Upper lobe of left lung (tissue), 6 donors: ENCODE measurements around the gene TEF. TPM values are rescaled to one million over a fixed set of nuclear protein-coding genes. Genes with fewer than 3 reads are reported as not detected.
"Not testable (repeated sequence)": the region's sequence is repeated elsewhere in the genome, so short reads cannot be mapped to it uniquely, and the experiment has no call there.

ENCODE experiments used
- ATAC-seq, 2 donors: fragments of 200-7000 bp; cut with Tn5 transposase; one replicate each; pipeline ENCODE4 v1.9.1; 2022; ENCODE audit warnings: mild to moderate bottlenecking in 2 of 2, moderate library complexity in 2 of 2; ENCODE audit not compliant: low FRiP score in 2 of 2
- DNase-seq, 2 donors: peaks; one replicate each; pipeline ENCODE4 v3.0.0-alpha.2; 2019 to 2020
- H3K27ac ChIP-seq, 4 donors: fragments of 200-600 bp; sonication (generic); one replicate each; pipeline ENCODE4 v1.5.1; 2016 to 2019
- H3K27me3 ChIP-seq, 4 donors: fragments of 200-600 bp; sonication (generic); one replicate each; pipeline ENCODE4 v1.5.1; 2017 to 2019
- H3K36me3 ChIP-seq, 4 donors: fragments of 200-600 bp; sonication (generic); one replicate each; pipeline ENCODE4 v1.5.1; 2016 to 2019
- H3K4me1 ChIP-seq, 4 donors: fragments of 200-600 bp; sonication (generic); one replicate each; pipeline ENCODE4 v1.5.1; 2018 to 2019
- H3K4me3 ChIP-seq, 4 donors: fragments of 200-600 bp; sonication (generic); one replicate each; pipeline ENCODE4 v1.5.1; 2017 to 2019; ENCODE audit warnings: mild to moderate bottlenecking in 2 of 4, moderate library complexity in 1 of 4
- H3K9me3 ChIP-seq, 4 donors: fragments of 200-600 bp; sonication (generic); one replicate each; pipeline ENCODE4 v1.5.1; 2018 to 2019
- EP300 ChIP-seq, 4 donors: sonication (generic); formaldehyde crosslinking; IDR thresholded peaks; one replicate each; pipeline ENCODE4 v1.5.1; 2017; ENCODE audit warnings: antibody characterized with exemption in 4 of 4, control low read depth in 2 of 4
- POLR2A ChIP-seq, 4 donors: fragments of 450-650 bp; IDR thresholded peaks; one replicate each; pipeline ENCODE4 v1.5.1; 2016 to 2017; ENCODE audit warnings: antibody characterized with exemption in 4 of 4, mild to moderate bottlenecking in 2 of 4
- POLR2AphosphoS5 ChIP-seq, 2 donors: sonication (generic); formaldehyde crosslinking; IDR thresholded peaks; one replicate each; pipeline ENCODE4 v1.5.1; 2017; ENCODE audit warnings: antibody characterized with exemption in 2 of 2
- WGBS, 2 donors: methylation state at CpG; one replicate each; pipeline ENCODE4 v1.1.5; 2017 to 2018; 5-methylcytosine and 5-hydroxymethylcytosine counted together
- total RNA-seq, 6 donors: library from RNA; depleted of rRNA in 4 of 6; stranded (reverse); fragments of >200 nt in 4 of 6; gene quantifications; one replicate each; pipeline versions ENCODE4 v1.1.0 to v1.2.1, GENCODE V29; 2016 to 2021
- TF ChIP-seq, protein P1 (sequence below), 6 experiments: fragments of 450-650 bp in 4 of 6; fragments of 200-600 bp in 2 of 6; sonication (generic) in 2 of 6; IDR thresholded peaks; one replicate each; pipeline ENCODE4 v1.5.1; 2016 to 2019; ENCODE audit warnings: antibody characterized with exemption in 6 of 6
- donor health status: DM: no; HTN: no; CAD: no; lungs with moderate emphysema.
- donor health status: DM: no; HTN: yes; CAD: no; lungs with severe emphysema.

The TEF gene
- total RNA-seq, 6 donors from 2014 or later: 12.6 to 41.8 (median 19.4) TPM

DNA sequence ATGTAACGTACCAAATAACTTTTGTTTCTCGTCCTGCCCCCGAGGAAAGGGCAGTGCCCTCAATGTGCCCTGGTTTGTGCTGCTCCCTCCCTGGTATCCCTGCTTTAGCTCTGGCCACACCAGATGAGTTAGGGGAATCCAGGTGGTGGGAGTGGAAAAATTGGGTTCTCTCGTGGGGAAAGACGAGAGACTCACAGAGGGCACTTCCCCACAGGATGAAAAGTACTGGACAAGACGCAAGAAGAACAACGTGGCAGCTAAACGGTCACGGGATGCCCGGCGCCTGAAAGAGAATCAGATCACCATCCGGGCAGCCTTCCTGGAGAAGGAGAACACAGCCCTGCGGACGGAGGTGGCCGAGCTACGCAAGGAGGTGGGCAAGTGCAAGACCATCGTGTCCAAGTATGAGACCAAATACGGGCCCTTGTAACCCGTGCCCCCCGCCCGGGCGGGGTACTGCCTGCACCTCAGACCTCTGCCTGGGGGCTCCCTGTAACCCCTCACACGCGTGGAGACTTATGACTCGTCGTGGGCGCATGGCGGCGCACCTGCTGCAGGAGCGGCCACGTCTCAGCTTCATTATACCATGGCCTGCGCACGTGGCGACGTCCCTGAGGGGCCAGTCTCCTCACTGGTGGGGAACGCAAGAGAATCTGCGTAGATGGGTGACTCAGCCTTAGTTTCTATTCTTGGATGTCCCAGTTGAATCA lies 13.9 kb downstream of the TEF start:
- TF ChIP-seq EP300 (IDR thresholded peaks at IDR 0.05) (no peak), POLR2A (IDR thresholded peaks at IDR 0.05) (no peak), POLR2AphosphoS5 (IDR thresholded peaks at IDR 0.05) (no peak)
- TF ChIP-seq, protein P1, sequence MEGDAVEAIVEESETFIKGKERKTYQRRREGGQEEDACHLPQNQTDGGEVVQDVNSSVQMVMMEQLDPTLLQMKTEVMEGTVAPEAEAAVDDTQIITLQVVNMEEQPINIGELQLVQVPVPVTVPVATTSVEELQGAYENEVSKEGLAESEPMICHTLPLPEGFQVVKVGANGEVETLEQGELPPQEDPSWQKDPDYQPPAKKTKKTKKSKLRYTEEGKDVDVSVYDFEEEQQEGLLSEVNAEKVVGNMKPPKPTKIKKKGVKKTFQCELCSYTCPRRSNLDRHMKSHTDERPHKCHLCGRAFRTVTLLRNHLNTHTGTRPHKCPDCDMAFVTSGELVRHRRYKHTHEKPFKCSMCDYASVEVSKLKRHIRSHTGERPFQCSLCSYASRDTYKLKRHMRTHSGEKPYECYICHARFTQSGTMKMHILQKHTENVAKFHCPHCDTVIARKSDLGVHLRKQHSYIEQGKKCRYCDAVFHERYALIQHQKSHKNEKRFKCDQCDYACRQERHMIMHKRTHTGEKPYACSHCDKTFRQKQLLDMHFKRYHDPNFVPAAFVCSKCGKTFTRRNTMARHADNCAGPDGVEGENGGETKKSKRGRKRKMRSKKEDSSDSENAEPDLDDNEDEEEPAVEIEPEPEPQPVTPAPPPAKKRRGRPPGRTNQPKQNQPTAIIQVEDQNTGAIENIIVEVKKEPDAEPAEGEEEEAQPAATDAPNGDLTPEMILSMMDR (IDR thresholded peaks at IDR 0.05): no peak
- peaks cover 16 to 69% (median 48%) of the 10 kb centered on the region in 4 donors for H3K36me3 ChIP-seq
- no peaks in the 10 kb centered on the region for H3K27me3 ChIP-seq
- 92 to 96% methylated on average over 25 to 37 of the region's 37 CpGs for WGBS, 2 donors
- peaks cover 0 to 15% (median 8%) of the 10 kb centered on the region in 4 donors for H3K4me1 ChIP-seq
- no peak overlapping the region for H3K27ac ChIP-seq
- H3K4me3 ChIP-seq: no peak overlapping the region
- ATAC-seq: no peak
- peak in 1 of 2 donors; percentile 81 for DNase-seq
- no peaks in the 10 kb centered on the region for H3K9me3 ChIP-seq

DNA sequence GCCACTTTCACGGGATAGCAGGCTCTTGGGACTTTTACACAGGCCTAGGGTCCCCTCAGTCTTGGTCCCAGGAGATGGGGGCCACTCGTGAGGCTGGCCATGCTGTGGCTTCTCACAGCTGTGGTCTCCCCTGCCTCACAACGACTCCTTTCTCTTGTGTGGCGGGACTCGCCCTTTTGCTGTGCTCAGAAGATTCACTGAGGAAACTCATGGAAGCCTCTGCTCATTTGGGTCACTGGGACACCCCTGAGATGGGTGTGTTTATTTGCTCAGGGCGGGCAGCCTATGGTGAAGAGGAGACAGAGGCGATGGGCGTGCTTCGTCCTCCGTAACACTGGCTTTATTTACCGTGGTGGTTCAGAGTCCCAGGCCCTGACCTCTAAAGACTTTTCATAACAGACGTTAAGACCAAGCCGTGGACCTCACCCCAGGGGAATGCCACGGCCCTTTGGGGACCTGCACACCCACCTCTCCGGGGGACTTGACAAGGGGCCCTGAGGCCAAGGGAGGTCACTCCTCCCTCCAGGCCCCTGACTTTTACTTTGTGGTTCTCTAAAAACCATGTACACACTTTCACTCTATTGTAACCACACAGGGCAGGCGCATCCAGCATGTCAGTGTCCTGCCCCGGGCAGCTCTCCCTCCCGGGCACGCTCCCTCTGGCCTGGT lies 15.5 kb downstream of the TEF start:
- Histone ChIP-seq H3K27me3 (no peaks in the 10 kb centered on the region), H3K4me3 (no peak overlapping the region), H3K36me3 (peaks cover 16 to 54% (median 44%) of the 10 kb centered on the region in 4 donors), H3K4me1 (peaks cover 4 to 22% (median 14%) of the 10 kb centered on the region in 4 donors), H3K27ac (peak overlapping the region in 1 of 4 donors; percentile 14), H3K9me3 (no peaks in the 10 kb centered on the region)
- DNase-seq: no peak
- 83 to 84% methylated on average over 17 to 18 of the region's 19 CpGs for WGBS, 2 donors
- ATAC-seq: no peak
- no peak for TF ChIP-seq POLR2AphosphoS5 (IDR thresholded peaks at IDR 0.05)
- TF ChIP-seq, protein P1 (IDR thresholded peaks at IDR 0.05): no peak
- no peak for TF ChIP-seq POLR2A (IDR thresholded peaks at IDR 0.05)
- no peak for TF ChIP-seq EP300 (IDR thresholded peaks at IDR 0.05)

DNA sequence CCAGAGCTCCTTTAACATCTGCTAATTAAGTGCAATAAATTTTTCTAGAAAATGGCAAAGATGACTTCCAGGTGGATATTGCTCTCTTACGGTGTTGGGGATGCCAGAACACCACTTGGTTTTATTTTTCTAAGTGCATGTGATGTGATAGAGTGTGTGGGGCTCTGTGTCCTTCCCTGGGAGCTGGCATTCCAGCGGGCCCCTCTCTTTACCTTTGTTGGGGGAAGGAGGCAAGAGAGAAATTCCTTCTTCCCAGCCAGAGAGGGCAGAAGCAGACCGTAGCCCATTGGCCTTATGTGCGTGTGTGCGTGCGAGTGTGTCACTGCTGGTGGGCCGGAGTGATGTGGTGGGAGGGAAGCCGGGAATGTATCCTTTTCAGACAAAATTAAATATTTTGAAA lies 17.2 kb downstream of the TEF start:
- ATAC-seq: no peak
- Histone ChIP-seq H3K9me3 (no peaks in the 10 kb centered on the region), H3K27me3 (no peaks in the 10 kb centered on the region), H3K36me3 (peaks cover 16 to 52% (median 42%) of the 10 kb centered on the region in 4 donors), H3K4me3 (no peak overlapping the region), H3K27ac (no peak overlapping the region), H3K4me1 (peaks cover 4 to 27% (median 19%) of the 10 kb centered on the region in 4 donors)
- TF ChIP-seq EP300 (IDR thresholded peaks at IDR 0.05): no peak
- TF ChIP-seq POLR2AphosphoS5 (IDR thresholded peaks at IDR 0.05): no peak
- TF ChIP-seq, protein P1 (IDR thresholded peaks at IDR 0.05): no peak
- no peak for TF ChIP-seq POLR2A (IDR thresholded peaks at IDR 0.05)
- DNase-seq: no peak
- 87 to 90% methylated on average over 8 of the region's 8 CpGs for WGBS, 2 donors

DNA sequence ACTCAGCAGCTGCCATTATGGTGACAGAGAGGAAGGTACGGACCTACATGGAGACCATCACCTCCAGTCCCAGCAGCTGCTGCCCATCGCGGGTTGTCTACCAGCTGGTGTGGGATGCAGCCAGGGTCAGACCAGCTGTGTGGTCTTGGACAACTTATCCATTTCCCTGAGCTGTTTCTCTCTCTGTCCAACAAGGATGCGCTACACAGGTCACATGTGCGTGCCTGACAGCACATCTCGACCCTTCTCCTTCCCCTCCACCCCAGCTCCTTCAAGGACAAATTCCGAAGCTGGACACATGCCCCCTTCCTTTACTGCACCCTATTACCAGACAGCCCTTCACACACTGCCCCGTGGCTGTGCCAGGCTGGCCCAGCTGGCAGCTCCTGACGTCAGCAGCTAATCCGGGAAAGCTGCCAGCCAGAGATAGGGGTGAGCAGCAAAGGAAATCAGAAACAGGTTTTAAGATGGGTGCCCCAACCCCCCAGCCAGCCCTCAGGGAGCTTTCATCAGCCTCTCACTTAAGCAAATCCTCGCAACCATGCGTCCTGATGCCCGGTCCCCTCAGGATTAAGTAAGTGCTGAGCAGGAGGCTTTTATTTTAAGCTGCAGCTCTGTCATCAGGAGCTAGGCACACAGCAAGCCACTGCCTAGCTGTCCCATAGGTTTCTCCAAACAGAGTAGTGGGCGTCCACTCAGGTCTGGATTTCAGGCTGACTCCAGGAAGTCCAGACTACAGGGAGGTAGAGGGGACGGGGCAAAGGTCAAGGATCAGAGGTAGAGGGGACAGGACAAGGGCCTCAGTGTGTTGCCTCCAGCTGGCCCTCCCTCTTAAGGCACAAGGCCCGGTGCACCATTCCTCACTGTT lies 20.3 kb downstream of the TEF start:
- ATAC-seq (peak; percentile 22 to 50), DNase-seq (peak; percentile 77 to 81)
- H3K36me3 ChIP-seq: peaks cover 4 to 21% (median 12%) of the 10 kb centered on the region in 4 donors
- no peaks in the 10 kb centered on the region for H3K9me3 ChIP-seq
- H3K27ac ChIP-seq: peak overlapping the region in 2 of 4 donors; percentile 19 to 69
- peaks cover 7 to 23% (median 18%) of the 10 kb centered on the region in 4 donors for H3K4me1 ChIP-seq
- no peak overlapping the region for H3K4me3 ChIP-seq
- no peaks in the 10 kb centered on the region for H3K27me3 ChIP-seq
- peak in 1 of 4 donors; percentile 23 for TF ChIP-seq POLR2A (IDR thresholded peaks at IDR 0.05)
- TF ChIP-seq POLR2AphosphoS5 (IDR thresholded peaks at IDR 0.05): no peak
- TF ChIP-seq EP300 (IDR thresholded peaks at IDR 0.05): no peak
- TF ChIP-seq, protein P1 (IDR thresholded peaks at IDR 0.05): no peak
- 38 to 42% methylated on average over 16 of the region's 16 CpGs for WGBS, 2 donors

DNA sequence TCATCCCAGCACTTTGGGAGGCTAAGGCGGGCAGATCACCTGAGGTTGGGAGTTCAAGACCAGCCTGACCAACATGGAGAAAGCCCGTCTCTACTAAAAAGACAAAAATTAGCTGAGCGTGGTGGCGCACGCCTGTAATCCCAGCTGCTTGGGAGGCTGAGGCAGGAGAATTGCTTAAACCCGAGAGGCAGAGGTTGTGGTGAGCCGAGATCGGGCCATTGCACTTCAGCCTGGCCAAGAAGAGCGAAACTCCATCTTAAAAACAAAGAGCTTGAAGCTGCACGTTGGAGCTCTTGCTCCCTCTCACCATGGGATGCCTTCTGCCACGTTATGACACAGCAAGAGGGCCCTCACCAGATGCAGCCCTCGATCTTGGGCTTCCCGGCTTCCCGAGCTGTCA lies 21.1 kb downstream of the TEF start:
- H3K27ac ChIP-seq, H3K27me3 ChIP-seq, H3K4me3 ChIP-seq, H3K9me3 ChIP-seq, ATAC-seq, DNase-seq: not testable (repeated sequence)
- Histone ChIP-seq H3K36me3 (peaks cover 0 to 12% (median 6%) of the 10 kb centered on the region in 4 donors), H3K4me1 (peaks cover 7 to 20% (median 18%) of the 10 kb centered on the region in 4 donors)
- WGBS, 2 donors: 91 to 92% methylated on average over 12 to 14 of the region's 14 CpGs
